IPS DF 19.7 (cell line): Measurements from ENCODE around the gene AQP4.

ENCODE experiments used
- DNase-seq: peaks from one replicate; pipeline ENCODE4 v3.0.0-alpha.2; 2013; ENCODE audit warnings: low read depth, low spot score

AQP4 gene

GRCh38 chr18:26840965-26841364 is 24.5 kb downstream of the AQP4 start:
- no peak for DNase-seq

- DNase-seq: no peak
Measured at GRCh38 chr18:26839609-26840008, 25.9 kb downstream of the AQP4 start.

DNA sequence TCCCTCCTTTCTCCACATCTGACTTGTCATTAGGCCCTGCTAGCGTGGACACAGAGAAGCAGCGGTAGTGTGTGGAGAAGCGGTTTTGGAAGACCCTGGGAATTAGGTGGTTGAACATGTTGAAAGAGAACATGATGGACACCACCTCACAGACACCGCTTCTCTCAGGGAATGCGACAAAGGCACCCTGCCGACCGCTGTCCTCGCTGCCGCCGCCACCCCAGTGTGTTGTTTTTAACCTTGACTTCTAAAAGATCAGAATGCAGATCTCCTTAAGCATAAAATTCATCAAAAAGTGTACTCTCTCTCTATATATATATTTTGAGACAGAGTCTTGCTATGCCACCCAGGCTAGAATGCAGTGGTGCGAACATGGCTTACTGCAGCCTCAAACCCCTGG is 33.2 kb downstream of the AQP4 start:
- no peak for DNase-seq

- DNase-seq: no peak
Measured at GRCh38 chr18:26827581-26827980, 37.9 kb downstream of the AQP4 start.

DNA sequence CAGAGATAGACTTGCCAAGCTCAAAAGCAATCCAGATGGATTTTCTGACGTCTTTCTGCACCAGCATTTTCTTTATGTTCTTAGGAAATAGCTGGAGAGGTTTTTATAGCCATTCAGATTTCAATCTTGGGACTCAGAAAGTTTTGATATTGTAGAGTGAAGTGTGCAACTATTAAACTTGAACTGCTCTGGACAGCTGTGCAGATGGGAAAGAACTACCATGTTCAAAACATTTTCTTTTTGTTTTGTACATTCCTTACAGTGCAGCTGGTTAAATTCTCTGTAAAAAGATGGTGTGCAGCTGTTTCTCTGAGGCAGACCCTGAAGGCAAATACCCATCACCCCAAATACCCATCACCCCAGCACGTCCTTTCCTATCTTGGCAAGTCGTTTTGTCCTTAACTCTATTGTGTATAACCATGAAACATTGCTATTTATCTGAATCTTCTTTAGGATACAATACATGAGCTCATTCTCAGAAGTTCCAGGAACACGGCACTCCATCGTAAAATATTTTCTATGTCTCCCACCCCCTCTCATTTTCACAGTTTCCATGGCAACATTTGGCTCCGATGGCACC is 38.8 kb downstream of the AQP4 start:
- no peak for DNase-seq

DNA sequence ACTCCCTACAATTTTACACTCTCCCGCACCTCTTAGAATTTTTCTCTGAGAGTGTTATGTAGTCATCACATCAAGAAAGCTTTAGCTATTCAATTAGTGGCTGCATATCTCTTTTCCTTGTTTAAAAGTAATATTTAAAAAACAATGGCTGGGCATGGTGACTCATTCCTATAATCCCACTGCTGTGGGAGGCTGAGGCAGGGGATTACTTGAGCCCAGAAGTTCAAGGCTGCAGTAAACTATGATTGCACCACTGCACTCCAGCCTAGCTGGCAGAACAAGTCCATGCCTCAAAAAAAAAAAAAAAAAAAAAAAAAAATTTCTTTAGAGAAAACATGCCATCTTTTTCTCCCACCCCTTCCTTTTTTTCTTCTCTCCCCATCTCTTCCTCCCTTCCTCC is 44.3 kb downstream of the AQP4 start:
- DNase-seq: no peak

DNA sequence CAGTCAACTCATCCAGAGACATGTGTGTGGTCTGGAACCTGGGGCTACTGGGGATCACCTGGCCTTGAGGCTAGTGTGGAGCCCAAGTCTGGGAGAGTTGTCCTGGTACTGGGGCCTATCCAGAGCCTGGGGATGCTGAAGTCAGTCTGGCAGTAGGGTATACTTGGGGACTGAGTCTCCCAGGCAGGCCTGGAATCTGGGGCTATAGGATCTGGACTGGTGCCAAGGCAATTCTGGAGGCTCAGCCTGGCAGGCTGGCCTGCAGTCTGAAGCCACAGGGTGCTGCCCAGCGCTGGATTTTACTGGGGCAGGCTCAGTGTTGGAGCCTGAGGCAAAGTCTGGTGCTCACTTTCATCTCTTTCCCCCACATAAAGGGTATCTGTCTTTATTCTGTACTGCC is 46.5 kb downstream of the AQP4 start:
- DNase-seq: no peak

GRCh38 chr18:26818461-26818860 is 47.0 kb downstream of the AQP4 start:
- no peak for DNase-seq

- DNase-seq: peak; percentile 30
Measured at GRCh38 chr18:26813043-26813442, 52.5 kb downstream of the AQP4 start.

- DNase-seq: no peak
Measured at GRCh38 chr18:26812462-26812861, 53.0 kb downstream of the AQP4 start.

DNA sequence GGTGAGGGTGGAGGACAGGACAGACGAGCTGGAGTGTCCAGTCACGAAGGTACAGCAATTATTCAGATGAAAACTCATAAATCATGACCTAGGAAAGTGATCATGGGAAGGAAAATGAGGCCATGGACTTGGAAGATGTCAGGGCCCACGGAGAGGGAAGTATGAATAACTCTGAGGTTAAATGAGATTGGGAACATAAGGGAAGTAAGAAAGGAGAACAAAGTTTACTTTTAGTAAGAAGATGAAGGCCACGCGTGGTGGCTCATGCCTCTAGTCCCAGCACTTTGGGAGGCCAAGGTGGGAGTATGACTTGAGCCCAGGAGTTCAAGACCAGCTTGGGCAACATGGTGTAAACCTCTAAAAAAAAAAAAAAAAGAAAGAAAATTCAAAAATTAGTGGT is 56.2 kb downstream of the AQP4 start:
- DNase-seq: no peak

- no peak for DNase-seq
Measured at GRCh38 chr18:26806224-26806623, 59.3 kb downstream of the AQP4 start.

GRCh38 chr18:26804519-26804918 is 61.0 kb downstream of the AQP4 start:
- no peak for DNase-seq

- DNase-seq: no peak
Measured at GRCh38 chr18:26803643-26804042, 61.9 kb downstream of the AQP4 start.

- DNase-seq: no peak
Measured at GRCh38 chr18:26802330-26803200, 62.9 kb downstream of the AQP4 start.
